Erythroblast (primary cell): ENCODE data around the gene CEBPZOS.

Experiments used
- GATA1 ChIP-seq: IDR thresholded peaks from 2 replicates; pipeline ENCODE4 v1.6.1; 2011; ENCODE audit warnings: low read depth, mild to moderate bottlenecking, control low read depth, low read length, moderate library complexity
- POLR2A ChIP-seq: IDR thresholded peaks from 2 replicates; pipeline ENCODE4 v1.6.1; 2011; ENCODE audit warnings: mild to moderate bottlenecking, low read length

DNA sequence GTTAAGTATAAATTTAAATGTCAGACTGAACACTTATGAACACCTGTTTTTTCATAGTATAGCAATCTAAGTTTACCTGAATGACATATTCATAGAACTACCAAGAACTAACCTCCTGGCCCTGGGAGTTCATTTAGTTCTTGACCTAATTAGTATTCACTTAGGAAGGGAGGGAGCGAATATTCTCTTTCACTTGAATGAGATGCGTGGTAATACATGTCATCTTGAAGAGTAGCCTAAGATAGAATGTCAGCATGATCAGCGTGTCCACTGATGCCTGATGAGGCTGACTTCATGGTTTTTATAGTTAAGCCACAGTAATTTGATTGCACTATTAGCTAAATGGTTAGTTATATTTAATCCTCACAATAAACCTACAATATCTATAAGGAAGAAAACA lies 48.5 kb downstream of the CEBPZOS start:
- TF ChIP-seq POLR2A (no peak), GATA1 (no peak)
